Measurements from ENCODE around the gene ZNF25. TPM values are rescaled to one million over a fixed set of nuclear protein-coding genes. Genes with fewer than 3 reads are reported as not detected.

Gene ZNF25
- polyA plus RNA-seq, 1 donor (not counting 4 experiments of a cell fraction or from before 2014, with no cell fraction given), result 2.7 TPM

- no peak overlapping the region for H3K9ac ChIP-seq (ENCODE audit: control insufficient read depth, extremely low read depth, insufficient read depth, low read length)
- dilution Hi-C loops (cut with MboI; ENCODE audit: extremely low pct_ligation_motif_present, low sequenced_read_pairs), result no loop called here
- H3K4me3 ChIP-seq (ENCODE audit: control insufficient read depth in 2 of 3, extremely low read depth in 1 of 3, insufficient read depth in 2 of 3, low read depth in 1 of 3, low read length in 3 of 3), result no peak overlapping the region
- H3K36me3 ChIP-seq (ENCODE audit: control insufficient read depth in 2 of 2, extremely low read depth in 1 of 2, insufficient read depth in 2 of 2, low read length in 2 of 2), result no peaks in the 10 kb centered on the region
- no peak overlapping the region for H3K4me2 ChIP-seq (ENCODE audit: control insufficient read depth, extremely low read depth, insufficient read depth, low read depth, low read length)
- no peaks in the 10 kb centered on the region for H3K79me2 ChIP-seq (ENCODE audit: control insufficient read depth, insufficient read depth, low read length)
- FAIRE-seq, result no peak
- H3K27ac ChIP-seq (ENCODE audit: control insufficient read depth, insufficient read depth, low read length), result no peak overlapping the region
- no peaks in the 10 kb centered on the region for H4K20me1 ChIP-seq (ENCODE audit: control insufficient read depth, extremely low read depth, insufficient read depth, low read length)
- no peaks in the 10 kb centered on the region for H3K9me1 ChIP-seq (ENCODE audit: control insufficient read depth, extremely low read depth, insufficient read depth, low read length)
- H2AFZ ChIP-seq (ENCODE audit: control insufficient read depth, low read length), result no peak overlapping the region
- TF ChIP-seq EZH2 (IDR thresholded peaks at IDR 0.05; ENCODE audit: low read length) (no peak), CTCF (optimal IDR thresholded peaks at IDR 0.05 in 1 of 3, IDR thresholded peaks at IDR 0.05 in 1 of 3, conservative IDR thresholded peaks at IDR 0.05 in 1 of 3; ENCODE audit: extremely low read depth in 1 of 3, insufficient read depth in 2 of 3, low read length in 3 of 3) (no peak)
- no peaks in the 10 kb centered on the region for H3K4me1 ChIP-seq (ENCODE audit: control insufficient read depth, extremely low read depth, insufficient read depth, low read length)
- no peaks in the 10 kb centered on the region for H3K9me3 ChIP-seq (ENCODE audit: control insufficient read depth, low read depth, low read length)
- H3K27me3 ChIP-seq (ENCODE audit: control insufficient read depth, extremely low read depth, insufficient read depth, low read length), result no peaks in the 10 kb centered on the region
- DNase-seq (ENCODE audit: low read depth, low spot score), result no peak
Measured at GRCh38 chr10:37992083-37992482, 15.6 kb upstream of the ZNF25 start.

- H3K9me3 ChIP-seq (ENCODE audit: control insufficient read depth, low read depth, low read length), result no peaks in the 10 kb centered on the region
- no peaks in the 10 kb centered on the region for H4K20me1 ChIP-seq (ENCODE audit: control insufficient read depth, extremely low read depth, insufficient read depth, low read length)
- H3K9me1 ChIP-seq (ENCODE audit: control insufficient read depth, extremely low read depth, insufficient read depth, low read length), result no peaks in the 10 kb centered on the region
- no peaks in the 10 kb centered on the region for H3K36me3 ChIP-seq (ENCODE audit: control insufficient read depth in 2 of 2, extremely low read depth in 1 of 2, insufficient read depth in 2 of 2, low read length in 2 of 2)
- H2AFZ ChIP-seq (ENCODE audit: control insufficient read depth, low read length), result no peak overlapping the region
- TF ChIP-seq EZH2 (IDR thresholded peaks at IDR 0.05; ENCODE audit: low read length) (no peak), CTCF (optimal IDR thresholded peaks at IDR 0.05 in 1 of 3, IDR thresholded peaks at IDR 0.05 in 1 of 3, conservative IDR thresholded peaks at IDR 0.05 in 1 of 3; ENCODE audit: extremely low read depth in 1 of 3, insufficient read depth in 2 of 3, low read length in 3 of 3) (no peak)
- no peaks in the 10 kb centered on the region for H3K27me3 ChIP-seq (ENCODE audit: control insufficient read depth, extremely low read depth, insufficient read depth, low read length)
- dilution Hi-C loops (cut with MboI; ENCODE audit: extremely low pct_ligation_motif_present, low sequenced_read_pairs), result no loop called here
- H3K27ac ChIP-seq (ENCODE audit: control insufficient read depth, insufficient read depth, low read length), result no peak overlapping the region
- FAIRE-seq (no peak), DNase-seq (ENCODE audit: low read depth, low spot score) (no peak)
- H3K4me3 ChIP-seq (ENCODE audit: control insufficient read depth in 2 of 3, extremely low read depth in 1 of 3, insufficient read depth in 2 of 3, low read depth in 1 of 3, low read length in 3 of 3), result no peak overlapping the region
- no peaks in the 10 kb centered on the region for H3K4me1 ChIP-seq (ENCODE audit: control insufficient read depth, extremely low read depth, insufficient read depth, low read length)
- H3K79me2 ChIP-seq (ENCODE audit: control insufficient read depth, insufficient read depth, low read length), result no peaks in the 10 kb centered on the region
- H3K4me2 ChIP-seq (ENCODE audit: control insufficient read depth, extremely low read depth, insufficient read depth, low read depth, low read length), result no peak overlapping the region
- H3K9ac ChIP-seq (ENCODE audit: control insufficient read depth, extremely low read depth, insufficient read depth, low read length), result no peak overlapping the region
Measured at GRCh38 chr10:37991655-37992054, 15.2 kb upstream of the ZNF25 start.

Data from keratinocyte (primary cell).